ENCODE measurements around the gene DGKG. TPM values are rescaled to one million over a fixed set of nuclear protein-coding genes. Genes with fewer than 3 reads are reported as not detected.

The DGKG gene
- total and polyA plus RNA-seq, 7 donors = 3.6 to 12.1 (median 8.0) TPM

DNA sequence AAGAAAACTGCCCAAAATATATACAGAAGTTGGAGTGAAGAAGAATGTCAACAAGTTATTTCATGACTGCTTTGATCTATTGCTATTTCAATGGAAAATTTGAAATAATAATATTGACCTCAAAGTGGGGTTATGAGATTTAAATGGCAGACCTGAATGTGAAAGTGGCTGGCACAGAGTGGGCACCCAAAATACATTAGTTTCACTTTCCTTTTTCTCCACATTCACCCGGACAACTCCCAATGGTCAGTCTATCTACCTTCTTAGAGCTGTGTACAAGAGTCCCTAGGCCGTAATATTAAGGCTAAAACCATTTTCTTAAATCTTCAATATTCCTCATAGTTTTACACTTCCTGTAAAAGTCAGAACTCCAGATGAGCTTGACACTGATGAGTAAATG lies 191.5 kb downstream of the DGKG start:
- Histone ChIP-seq H3K36me3 (ENCODE audit: insufficient read depth in 1 of 2, low read depth in 1 of 2) (peaks cover 0 to 11% of the 10 kb centered on the region in 2 donors), H3K27me3 (ENCODE audit: insufficient read depth in 3 of 3, low read length in 2 of 3) (no peaks in the 10 kb centered on the region), H3K4me3 (no peak overlapping the region), H3K4me1 (no peaks in the 10 kb centered on the region), H3K9me3 (no peaks in the 10 kb centered on the region), H3K27ac (no peak overlapping the region)
- no peak for ATAC-seq
- WGBS, 3 donors = 28 to 39% (median 34%) methylated on average over 2 of the region's 2 CpGs
- TF ChIP-seq, protein P1, sequence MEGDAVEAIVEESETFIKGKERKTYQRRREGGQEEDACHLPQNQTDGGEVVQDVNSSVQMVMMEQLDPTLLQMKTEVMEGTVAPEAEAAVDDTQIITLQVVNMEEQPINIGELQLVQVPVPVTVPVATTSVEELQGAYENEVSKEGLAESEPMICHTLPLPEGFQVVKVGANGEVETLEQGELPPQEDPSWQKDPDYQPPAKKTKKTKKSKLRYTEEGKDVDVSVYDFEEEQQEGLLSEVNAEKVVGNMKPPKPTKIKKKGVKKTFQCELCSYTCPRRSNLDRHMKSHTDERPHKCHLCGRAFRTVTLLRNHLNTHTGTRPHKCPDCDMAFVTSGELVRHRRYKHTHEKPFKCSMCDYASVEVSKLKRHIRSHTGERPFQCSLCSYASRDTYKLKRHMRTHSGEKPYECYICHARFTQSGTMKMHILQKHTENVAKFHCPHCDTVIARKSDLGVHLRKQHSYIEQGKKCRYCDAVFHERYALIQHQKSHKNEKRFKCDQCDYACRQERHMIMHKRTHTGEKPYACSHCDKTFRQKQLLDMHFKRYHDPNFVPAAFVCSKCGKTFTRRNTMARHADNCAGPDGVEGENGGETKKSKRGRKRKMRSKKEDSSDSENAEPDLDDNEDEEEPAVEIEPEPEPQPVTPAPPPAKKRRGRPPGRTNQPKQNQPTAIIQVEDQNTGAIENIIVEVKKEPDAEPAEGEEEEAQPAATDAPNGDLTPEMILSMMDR (IDR thresholded peaks at IDR 0.05) = no peak
- intact Hi-C loops (cut with DNase I) = no loop called here
- no peak for DNase-seq

DNA sequence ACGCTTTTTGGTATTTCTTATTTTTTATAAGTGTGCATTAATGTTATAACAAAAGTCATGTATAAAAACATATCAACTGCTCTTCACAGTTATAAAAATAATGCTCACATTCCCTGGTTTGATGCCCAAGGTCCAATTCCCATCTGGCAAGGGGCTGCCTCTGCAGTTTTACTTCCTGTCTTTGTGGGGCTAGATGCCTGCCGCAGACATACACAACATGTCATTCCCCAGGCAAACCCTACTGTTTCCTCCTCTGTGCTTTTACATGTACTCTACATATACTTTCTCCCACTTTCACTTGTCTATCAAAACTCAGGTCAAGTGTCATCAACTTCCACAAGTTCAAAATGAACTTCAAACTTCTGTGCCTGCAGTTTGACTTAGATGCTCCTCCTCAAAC lies 192.7 kb downstream of the DGKG start:
- H3K27ac ChIP-seq = no peak overlapping the region
- WGBS, 3 donors = 76 to 80% (median 79%) methylated on average over 2 of the region's 2 CpGs

DNA sequence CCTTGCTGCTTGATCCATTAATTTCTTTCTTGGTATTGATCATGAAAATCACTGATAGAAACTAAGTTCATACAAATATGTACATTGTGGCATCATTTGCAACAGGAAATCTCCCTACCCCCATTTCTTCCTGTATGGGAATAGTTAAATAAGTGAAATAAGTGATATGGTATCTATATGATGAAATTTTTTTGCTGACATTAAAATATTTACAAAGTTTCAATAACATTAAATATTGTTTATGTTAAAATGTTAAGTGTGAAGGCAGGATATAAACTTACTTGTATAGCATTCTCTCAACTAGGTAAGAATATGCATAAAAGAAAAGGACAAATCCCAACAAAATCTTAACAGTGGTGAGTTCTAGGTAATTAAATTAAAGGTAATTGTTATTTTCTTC lies 193.1 kb downstream of the DGKG start:
- H3K27me3 ChIP-seq (ENCODE audit: insufficient read depth in 3 of 3, low read length in 2 of 3) = no peaks in the 10 kb centered on the region
- intact Hi-C loops (cut with DNase I) = no loop called here
- no peak overlapping the region for H3K27ac ChIP-seq
- DNase-seq = no peak
- no peaks in the 10 kb centered on the region for H3K9me3 ChIP-seq
- ATAC-seq = no peak
- TF ChIP-seq, protein P1 (IDR thresholded peaks at IDR 0.05) = no peak
- H3K4me3 ChIP-seq = no peak overlapping the region
- peaks cover 0 to 14% of the 10 kb centered on the region in 2 donors for H3K36me3 ChIP-seq (ENCODE audit: insufficient read depth in 1 of 2, low read depth in 1 of 2)
- H3K4me1 ChIP-seq = no peaks in the 10 kb centered on the region

More for the DNA sequence above, 192.7 kb downstream of the DGKG start:
- Histone ChIP-seq H3K36me3 (ENCODE audit: insufficient read depth in 1 of 2, low read depth in 1 of 2) (peaks cover 0 to 11% of the 10 kb centered on the region in 2 donors), H3K4me3 (no peak overlapping the region), H3K4me1 (no peaks in the 10 kb centered on the region), H3K27me3 (ENCODE audit: insufficient read depth in 3 of 3, low read length in 2 of 3) (no peaks in the 10 kb centered on the region), H3K9me3 (no peaks in the 10 kb centered on the region)
- DNase-seq (no peak), ATAC-seq (no peak)
- TF ChIP-seq, protein P1 (IDR thresholded peaks at IDR 0.05) = no peak
- intact Hi-C loops (cut with DNase I) = no loop called here

DNA sequence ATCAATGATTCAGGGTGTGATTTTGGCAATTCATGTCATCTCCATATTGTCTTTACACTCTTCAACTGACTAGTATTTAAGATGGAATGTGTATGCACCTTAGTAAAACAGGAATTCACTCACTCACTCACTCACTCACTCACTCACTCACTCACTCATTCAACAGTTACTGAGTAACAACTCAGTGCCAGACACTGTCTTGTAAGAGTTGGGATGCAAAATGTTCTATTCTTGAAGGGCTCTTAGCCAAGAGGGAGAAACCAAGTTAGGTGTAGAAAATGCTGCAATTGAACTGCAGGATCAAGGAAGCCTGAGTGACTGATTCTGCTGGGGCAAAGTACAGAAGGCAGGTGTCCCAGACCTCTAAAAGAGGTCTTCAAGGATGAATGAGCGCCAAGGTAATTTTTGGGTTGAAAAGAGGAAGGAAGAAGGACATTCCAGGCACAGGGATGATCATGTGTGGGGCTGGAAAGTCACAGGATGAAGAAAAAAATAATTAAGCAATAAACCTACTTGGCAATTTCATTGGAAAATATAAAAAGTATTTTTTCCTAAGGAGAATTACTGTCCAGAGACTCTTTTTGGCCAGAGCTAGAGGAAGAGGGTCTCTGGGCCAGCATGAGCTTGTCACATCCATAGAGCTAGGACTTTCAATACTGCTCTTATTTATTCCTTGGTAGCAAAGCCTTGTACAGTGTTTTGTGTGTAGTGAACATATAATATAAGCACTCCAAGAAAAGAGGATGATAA lies 194.2 kb downstream of the DGKG start:
- ATAC-seq (no peak), DNase-seq (no peak)
- WGBS, 3 donors = 84 to 96% (median 87%) methylated on average over 1 of the region's 1 CpG
- Histone ChIP-seq H3K4me1 (no peaks in the 10 kb centered on the region), H3K9me3 (no peaks in the 10 kb centered on the region), H3K4me3 (no peak overlapping the region), H3K27ac (no peak overlapping the region), H3K27me3 (ENCODE audit: insufficient read depth in 3 of 3, low read length in 2 of 3) (no peaks in the 10 kb centered on the region), H3K36me3 (ENCODE audit: insufficient read depth in 1 of 2, low read depth in 1 of 2) (peaks cover 0 to 16% of the 10 kb centered on the region in 2 donors)
- intact Hi-C loops (cut with DNase I) = no loop called here
- TF ChIP-seq, protein P1 (IDR thresholded peaks at IDR 0.05) = no peak

Measured in psoas muscle (tissue), 8 donors.